Measurements from ENCODE around the gene PCDH15. TPM values are rescaled to one million over a fixed set of nuclear protein-coding genes. Genes with fewer than 3 reads are reported as not detected.

Gene PCDH15
- total and polyA plus RNA-seq, 2 donors = 0.09 to 0.14 TPM

DNA sequence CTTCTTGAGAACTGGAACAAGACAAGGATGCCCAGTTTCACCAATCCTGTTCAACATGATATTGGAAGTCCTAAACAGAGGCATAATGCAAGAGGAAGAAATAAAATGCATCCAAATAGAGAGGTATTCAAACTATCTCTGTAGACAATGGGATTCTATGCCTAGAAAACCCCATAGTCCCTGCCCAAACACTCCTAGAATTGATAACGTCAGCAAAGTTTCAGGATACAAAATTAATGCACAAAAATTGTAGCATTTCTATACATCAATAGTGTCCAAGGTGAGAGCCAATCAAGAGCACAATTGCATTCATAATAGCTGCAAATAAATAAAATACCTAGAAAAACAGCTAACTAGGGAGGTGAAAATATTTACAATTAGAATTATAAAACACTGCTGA is 72.5 kb downstream of the PCDH15 start:
- no peak for DNase-seq (ENCODE audit: low read depth in 6 of 9, low spot score in 9 of 9)
- Histone ChIP-seq H3K4me1 (ENCODE audit: control insufficient read depth in 2 of 2, insufficient read depth in 2 of 2, low read length in 2 of 2) (no peaks in the 10 kb centered on the region), H3K36me3 (ENCODE audit: control insufficient read depth in 2 of 2, insufficient read depth in 2 of 2, low read length in 1 of 2) (no peaks in the 10 kb centered on the region), H3K9me3 (ENCODE audit: control insufficient read depth in 2 of 2, insufficient read depth in 1 of 2, low read length in 1 of 2) (no peaks in the 10 kb centered on the region), H3K27ac (ENCODE audit: low read depth in 1 of 2, low read length in 1 of 2) (no peak overlapping the region), H3K27me3 (ENCODE audit: control insufficient read depth in 2 of 2, insufficient read depth in 1 of 2, low read length in 1 of 2) (no peaks in the 10 kb centered on the region), H3K4me3 (ENCODE audit: low read length in 2 of 2) (no peak overlapping the region)
- WGBS = 92% methylated on average over 1 of the region's 1 CpG

DNA sequence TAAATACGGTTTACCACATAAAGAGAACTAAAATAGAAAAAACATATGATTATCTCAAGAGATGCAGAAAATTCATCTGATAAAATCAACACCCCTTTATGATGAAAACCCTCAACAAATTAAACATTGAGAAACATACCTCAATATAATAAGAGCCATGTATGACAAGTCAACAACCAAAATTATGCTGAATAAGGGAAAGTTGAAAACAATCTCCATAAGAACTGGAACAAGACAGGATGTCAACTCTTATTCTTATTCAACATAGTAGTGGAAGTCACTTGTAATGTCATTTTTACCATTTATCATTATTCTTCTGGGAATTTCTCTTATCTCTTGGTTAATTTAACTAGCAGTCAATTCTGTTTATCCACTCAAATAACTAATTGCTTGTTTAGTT is 79.0 kb downstream of the PCDH15 start:
- no peak overlapping the region for H3K27ac ChIP-seq (ENCODE audit: low read depth in 1 of 2, low read length in 1 of 2)
- no peak for DNase-seq (ENCODE audit: low read depth in 6 of 9, low spot score in 9 of 9)
- no peaks in the 10 kb centered on the region for H3K9me3 ChIP-seq (ENCODE audit: control insufficient read depth in 2 of 2, insufficient read depth in 1 of 2, low read length in 1 of 2)
- H3K4me3 ChIP-seq (ENCODE audit: low read length in 2 of 2) = no peak overlapping the region
- WGBS = 94% methylated on average over 1 of the region's 1 CpG
- no peaks in the 10 kb centered on the region for H3K36me3 ChIP-seq (ENCODE audit: control insufficient read depth in 2 of 2, insufficient read depth in 2 of 2, low read length in 1 of 2)
- no peaks in the 10 kb centered on the region for H3K4me1 ChIP-seq (ENCODE audit: control insufficient read depth in 2 of 2, insufficient read depth in 2 of 2, low read length in 2 of 2)
- H3K27me3 ChIP-seq (ENCODE audit: control insufficient read depth in 2 of 2, insufficient read depth in 1 of 2, low read length in 1 of 2) = no peaks in the 10 kb centered on the region

DNA sequence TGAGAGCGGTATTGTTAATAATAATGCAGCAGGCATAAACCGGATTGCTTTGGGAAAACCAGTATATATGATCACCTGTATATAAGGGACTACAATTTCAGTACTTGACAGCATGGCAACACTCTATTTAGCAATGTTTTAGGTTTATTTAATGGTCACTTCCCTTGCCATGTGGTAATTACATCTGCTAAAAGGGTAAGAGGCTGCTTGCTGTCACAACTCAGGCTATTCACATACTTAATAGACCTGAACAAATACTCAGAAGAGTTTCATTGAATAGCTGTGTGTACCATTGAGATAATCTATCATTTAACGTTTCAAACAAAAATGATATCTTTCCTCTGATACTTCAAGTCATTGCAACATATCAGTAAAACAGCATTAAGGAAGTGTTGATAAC is 90.1 kb downstream of the PCDH15 start:
- Histone ChIP-seq H3K4me3 (ENCODE audit: low read length in 2 of 2) (no peak overlapping the region), H3K36me3 (ENCODE audit: control insufficient read depth in 2 of 2, insufficient read depth in 2 of 2, low read length in 1 of 2) (no peaks in the 10 kb centered on the region), H3K9me3 (ENCODE audit: control insufficient read depth in 2 of 2, insufficient read depth in 1 of 2, low read length in 1 of 2) (no peaks in the 10 kb centered on the region), H3K4me1 (ENCODE audit: control insufficient read depth in 2 of 2, insufficient read depth in 2 of 2, low read length in 2 of 2) (no peaks in the 10 kb centered on the region), H3K27ac (ENCODE audit: low read depth in 1 of 2, low read length in 1 of 2) (no peak overlapping the region), H3K27me3 (ENCODE audit: control insufficient read depth in 2 of 2, insufficient read depth in 1 of 2, low read length in 1 of 2) (no peaks in the 10 kb centered on the region)
- WGBS = 81% methylated on average over 3 of the region's 3 CpGs
- DNase-seq (ENCODE audit: low read depth in 6 of 9, low spot score in 9 of 9) = no peak

DNA sequence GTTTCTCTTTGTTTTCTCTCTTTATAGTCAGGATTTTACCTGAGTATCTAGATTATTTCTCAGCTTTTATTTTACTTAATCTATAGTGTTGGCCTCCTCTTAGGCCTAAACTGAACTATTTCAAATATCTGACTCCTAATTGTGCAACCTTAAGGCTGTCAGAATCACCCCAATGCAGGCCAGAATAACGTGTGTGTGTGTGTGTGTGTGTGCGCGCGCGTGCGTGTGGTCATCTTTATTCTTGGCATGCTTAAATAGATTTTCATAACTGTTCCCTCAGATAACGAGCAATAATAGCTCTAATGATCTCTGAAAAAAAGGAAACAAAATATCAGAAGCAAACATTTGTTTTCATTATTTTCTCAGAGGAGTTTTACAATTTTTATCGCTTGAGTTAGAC is 92.4 kb downstream of the PCDH15 start:
- H3K4me1 ChIP-seq (ENCODE audit: control insufficient read depth in 2 of 2, insufficient read depth in 2 of 2, low read length in 2 of 2) = no peaks in the 10 kb centered on the region
- H3K4me3 ChIP-seq (ENCODE audit: low read length in 2 of 2) = no peak overlapping the region
- H3K27ac ChIP-seq (ENCODE audit: low read depth in 1 of 2, low read length in 1 of 2) = no peak overlapping the region
- no peaks in the 10 kb centered on the region for H3K9me3 ChIP-seq (ENCODE audit: control insufficient read depth in 2 of 2, insufficient read depth in 1 of 2, low read length in 1 of 2)
- no peak for DNase-seq (ENCODE audit: low read depth in 6 of 9, low spot score in 9 of 9)
- H3K36me3 ChIP-seq (ENCODE audit: control insufficient read depth in 2 of 2, insufficient read depth in 2 of 2, low read length in 1 of 2) = no peaks in the 10 kb centered on the region
- H3K27me3 ChIP-seq (ENCODE audit: control insufficient read depth in 2 of 2, insufficient read depth in 1 of 2, low read length in 1 of 2) = no peaks in the 10 kb centered on the region
- WGBS = 76% methylated on average over 8 of the region's 8 CpGs

DNA sequence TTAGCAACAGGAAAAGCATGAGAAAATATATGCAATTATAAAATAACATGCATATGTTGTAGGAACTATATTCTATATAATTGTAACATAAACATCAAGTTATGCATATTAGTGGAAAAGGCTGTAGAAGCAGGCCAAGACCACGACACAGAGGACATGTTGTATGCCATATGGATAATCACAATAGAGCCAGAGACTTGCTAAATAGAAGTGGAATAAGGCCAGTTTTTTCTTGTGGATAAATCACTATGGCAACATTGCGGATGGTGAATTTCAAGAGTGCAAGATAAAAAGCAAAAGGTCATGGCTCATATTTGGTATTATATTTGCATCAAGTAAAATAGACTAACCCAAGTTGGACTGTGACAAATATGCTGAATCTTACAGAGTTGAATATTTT is 93.0 kb downstream of the PCDH15 start:
- Histone ChIP-seq H3K9me3 (ENCODE audit: control insufficient read depth in 2 of 2, insufficient read depth in 1 of 2, low read length in 1 of 2) (no peaks in the 10 kb centered on the region), H3K27me3 (ENCODE audit: control insufficient read depth in 2 of 2, insufficient read depth in 1 of 2, low read length in 1 of 2) (no peaks in the 10 kb centered on the region), H3K27ac (ENCODE audit: low read depth in 1 of 2, low read length in 1 of 2) (no peak overlapping the region), H3K4me3 (ENCODE audit: low read length in 2 of 2) (no peak overlapping the region), H3K4me1 (ENCODE audit: control insufficient read depth in 2 of 2, insufficient read depth in 2 of 2, low read length in 2 of 2) (no peaks in the 10 kb centered on the region), H3K36me3 (ENCODE audit: control insufficient read depth in 2 of 2, insufficient read depth in 2 of 2, low read length in 1 of 2) (no peaks in the 10 kb centered on the region)
- no peak for DNase-seq (ENCODE audit: low read depth in 6 of 9, low spot score in 9 of 9)
- WGBS = 88% methylated on average over 2 of the region's 2 CpGs

DNA sequence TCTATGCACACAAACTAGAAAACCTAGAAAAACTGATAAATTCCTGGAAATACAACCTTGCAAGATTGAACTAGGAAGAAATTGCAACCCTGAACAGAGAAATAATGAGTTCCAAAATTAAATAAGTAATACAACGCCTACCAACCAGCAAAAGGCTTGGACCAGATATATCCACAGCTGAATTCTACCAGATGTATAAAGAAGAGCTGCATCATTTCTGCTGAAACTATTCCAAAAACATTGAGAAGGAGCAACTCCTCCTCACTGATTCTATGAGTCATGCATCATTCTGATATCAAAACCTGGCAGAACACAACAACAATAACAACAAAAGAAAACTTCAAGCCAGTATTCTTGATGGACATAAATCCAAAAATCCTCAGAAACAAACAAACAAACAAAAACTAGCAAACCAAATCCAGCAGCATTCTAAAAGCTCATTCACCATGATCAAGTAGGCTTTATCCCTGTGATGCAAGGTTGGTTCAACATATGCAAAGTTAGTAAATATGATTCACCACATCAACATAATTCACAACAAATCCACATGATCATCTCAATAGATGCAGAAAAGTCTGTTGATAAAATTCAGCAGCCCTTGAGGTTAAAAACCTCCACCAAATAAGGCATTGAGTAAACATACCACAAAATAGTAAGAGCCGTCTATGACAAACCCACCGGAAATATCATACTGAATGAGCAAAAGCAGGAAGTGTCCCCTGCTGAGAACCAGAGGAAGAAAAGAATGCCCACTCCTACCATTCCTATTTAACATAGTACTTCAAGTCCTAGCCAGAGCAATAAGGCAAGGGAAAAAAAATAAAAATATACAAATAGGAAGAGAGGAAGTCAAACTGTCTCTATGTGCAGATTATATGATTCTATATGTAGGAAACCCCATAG is 98.2 kb downstream of the PCDH15 start:
- no peaks in the 10 kb centered on the region for H3K9me3 ChIP-seq (ENCODE audit: control insufficient read depth in 2 of 2, insufficient read depth in 1 of 2, low read length in 1 of 2)
- H3K36me3 ChIP-seq (ENCODE audit: control insufficient read depth in 2 of 2, insufficient read depth in 2 of 2, low read length in 1 of 2) = no peaks in the 10 kb centered on the region
- no peak for DNase-seq (ENCODE audit: low read depth in 6 of 9, low spot score in 9 of 9)
- H3K27me3 ChIP-seq (ENCODE audit: control insufficient read depth in 2 of 2, insufficient read depth in 1 of 2, low read length in 1 of 2) = no peaks in the 10 kb centered on the region
- no peak overlapping the region for H3K27ac ChIP-seq (ENCODE audit: low read depth in 1 of 2, low read length in 1 of 2)
- H3K4me1 ChIP-seq (ENCODE audit: control insufficient read depth in 2 of 2, insufficient read depth in 2 of 2, low read length in 2 of 2) = no peaks in the 10 kb centered on the region
- 73% methylated on average over 3 of the region's 3 CpGs for WGBS
- H3K4me3 ChIP-seq (ENCODE audit: low read length in 2 of 2) = no peak overlapping the region

DNA sequence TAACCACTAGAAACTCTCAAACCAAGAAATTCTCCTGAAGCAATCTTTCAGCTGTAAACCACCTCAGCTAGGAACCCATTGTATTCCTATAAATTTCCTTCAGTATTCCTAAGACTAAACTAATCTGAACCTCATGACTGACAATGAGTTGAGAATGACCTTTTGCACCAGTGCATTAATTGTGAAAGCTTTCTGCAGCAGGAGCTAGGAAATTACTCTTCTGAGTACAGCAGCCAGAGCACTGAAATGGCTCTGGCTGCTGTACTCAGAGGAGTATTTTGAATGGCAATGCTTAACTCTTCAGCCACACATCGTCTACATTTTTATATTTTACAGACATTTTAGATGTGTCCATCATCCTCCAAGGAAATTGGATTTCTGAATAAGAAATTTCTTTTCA is 109.7 kb downstream of the PCDH15 start:
- Histone ChIP-seq H3K4me1 (ENCODE audit: control insufficient read depth in 2 of 2, insufficient read depth in 2 of 2, low read length in 2 of 2) (no peaks in the 10 kb centered on the region), H3K36me3 (ENCODE audit: control insufficient read depth in 2 of 2, insufficient read depth in 2 of 2, low read length in 1 of 2) (no peaks in the 10 kb centered on the region), H3K27me3 (ENCODE audit: control insufficient read depth in 2 of 2, insufficient read depth in 1 of 2, low read length in 1 of 2) (no peaks in the 10 kb centered on the region), H3K4me3 (ENCODE audit: low read length in 2 of 2) (no peak overlapping the region), H3K9me3 (ENCODE audit: control insufficient read depth in 2 of 2, insufficient read depth in 1 of 2, low read length in 1 of 2) (no peaks in the 10 kb centered on the region), H3K27ac (ENCODE audit: low read depth in 1 of 2, low read length in 1 of 2) (no peak overlapping the region)
- 85% methylated on average over 1 of the region's 1 CpG for WGBS
- DNase-seq (ENCODE audit: low read depth in 6 of 9, low spot score in 9 of 9) = no peak

DNA sequence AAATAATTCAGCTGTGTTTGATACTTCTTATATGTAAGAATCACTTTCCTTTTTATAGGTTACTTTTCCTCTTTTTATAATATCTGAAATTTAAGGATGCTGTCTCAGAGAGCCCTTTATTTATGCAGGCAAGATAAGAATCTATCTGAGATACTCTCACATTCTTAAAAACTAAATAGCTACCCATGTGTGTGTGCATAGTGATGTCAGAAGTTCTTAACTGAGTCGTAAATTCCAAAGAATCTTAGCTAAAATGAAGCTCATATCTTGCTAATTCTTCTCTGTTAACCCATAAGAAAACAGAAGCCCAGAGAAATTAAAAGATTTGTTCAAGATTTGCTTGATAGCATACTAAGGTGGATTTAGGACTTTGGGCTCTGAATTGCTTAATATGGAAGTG is 118.5 kb downstream of the PCDH15 start:
- H3K4me3 ChIP-seq (ENCODE audit: low read length in 2 of 2) = no peak overlapping the region
- H3K9me3 ChIP-seq (ENCODE audit: control insufficient read depth in 2 of 2, insufficient read depth in 1 of 2, low read length in 1 of 2) = no peaks in the 10 kb centered on the region
- DNase-seq (ENCODE audit: low read depth in 6 of 9, low spot score in 9 of 9) = no peak
- no peak overlapping the region for H3K27ac ChIP-seq (ENCODE audit: low read depth in 1 of 2, low read length in 1 of 2)
- 70% methylated on average over 1 of the region's 1 CpG for WGBS
- no peaks in the 10 kb centered on the region for H3K27me3 ChIP-seq (ENCODE audit: control insufficient read depth in 2 of 2, insufficient read depth in 1 of 2, low read length in 1 of 2)
- no peaks in the 10 kb centered on the region for H3K4me1 ChIP-seq (ENCODE audit: control insufficient read depth in 2 of 2, insufficient read depth in 2 of 2, low read length in 2 of 2)
- H3K36me3 ChIP-seq (ENCODE audit: control insufficient read depth in 2 of 2, insufficient read depth in 2 of 2, low read length in 1 of 2) = no peaks in the 10 kb centered on the region

DNA sequence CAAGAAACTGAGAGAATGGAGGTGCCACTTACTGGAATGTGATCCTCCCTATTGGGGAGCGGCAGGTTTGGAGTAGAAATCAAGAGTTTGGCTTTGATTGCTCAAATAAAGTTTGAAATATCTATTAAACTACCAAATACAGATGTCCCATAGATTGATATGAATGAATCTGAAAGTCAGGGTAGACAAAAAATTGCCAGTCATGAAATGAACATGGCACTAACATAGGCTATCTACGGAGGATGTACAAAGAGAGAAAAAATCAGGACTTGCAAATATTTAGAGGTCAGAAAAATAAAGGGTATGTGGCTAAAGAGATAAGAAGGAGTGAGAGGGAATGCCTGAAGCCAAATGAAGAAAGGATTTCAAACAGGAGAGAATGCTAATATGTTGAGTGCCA is 119.9 kb downstream of the PCDH15 start:
- Histone ChIP-seq H3K4me3 (ENCODE audit: low read length in 2 of 2) (no peak overlapping the region), H3K36me3 (ENCODE audit: control insufficient read depth in 2 of 2, insufficient read depth in 2 of 2, low read length in 1 of 2) (no peaks in the 10 kb centered on the region), H3K4me1 (ENCODE audit: control insufficient read depth in 2 of 2, insufficient read depth in 2 of 2, low read length in 2 of 2) (no peaks in the 10 kb centered on the region), H3K9me3 (ENCODE audit: control insufficient read depth in 2 of 2, insufficient read depth in 1 of 2, low read length in 1 of 2) (no peaks in the 10 kb centered on the region), H3K27me3 (ENCODE audit: control insufficient read depth in 2 of 2, insufficient read depth in 1 of 2, low read length in 1 of 2) (no peaks in the 10 kb centered on the region), H3K27ac (ENCODE audit: low read depth in 1 of 2, low read length in 1 of 2) (no peak overlapping the region)
- no peak for DNase-seq (ENCODE audit: low read depth in 6 of 9, low spot score in 9 of 9)
- 95% methylated on average over 2 of the region's 2 CpGs for WGBS

Measured in thymus (tissue), 11 donors.